Stimulated activated CD4-positive, alpha-beta T cell treated with anti-CD3 and anti-CD28 coated beads, Interleukin-2, amount 100 ng/mL, for 4 hours (primary cell): Measurements from ENCODE around the gene SH3RF3.
"Not testable (repeated sequence)": the region's sequence is repeated elsewhere in the genome, so short reads cannot be mapped to it uniquely, and the experiment has no call there.

Experiments
- DNase-seq: peaks from one replicate; pipeline ENCODE4 v3.0.0-alpha.2; 2020; ENCODE audit warnings: low read depth

SH3RF3 gene

DNA sequence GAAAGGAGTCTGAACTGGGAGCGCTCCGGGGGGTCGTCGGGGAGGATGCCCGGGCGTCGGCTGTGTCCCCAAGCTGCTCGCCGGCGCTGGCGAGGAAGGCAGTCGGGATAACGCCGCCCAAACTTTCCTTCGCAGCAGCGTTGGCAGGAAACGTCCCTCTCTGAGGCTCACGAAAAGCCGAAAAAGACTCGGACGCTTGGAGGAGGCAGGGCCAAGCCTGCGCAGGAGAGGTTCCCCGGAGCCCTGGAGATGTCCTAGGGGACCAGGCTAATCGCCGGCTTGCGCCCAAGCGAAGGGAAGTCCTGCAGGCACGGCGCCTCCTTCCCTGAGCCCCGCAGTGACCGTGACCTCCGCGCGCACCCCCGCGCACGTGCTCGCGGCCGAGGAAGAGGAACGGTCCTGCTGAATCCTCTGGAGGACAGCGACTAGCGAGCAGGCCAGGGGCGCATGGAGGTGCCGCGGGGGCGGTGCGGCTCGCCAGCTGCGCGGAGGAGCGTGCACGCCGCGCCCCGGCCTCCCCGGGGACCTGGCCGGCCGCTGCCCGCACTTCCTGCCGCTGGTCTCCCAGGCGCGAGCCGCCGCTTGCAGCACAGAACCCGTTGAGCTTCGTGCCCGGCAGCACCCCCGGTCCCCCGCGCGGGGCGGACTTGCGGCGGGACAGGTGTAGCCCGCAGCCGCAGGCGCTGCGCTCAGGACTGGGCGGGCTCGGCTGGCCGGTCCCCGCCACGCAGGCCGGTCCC lies at the start of gene SH3RF3:
TSS of gene SH3RF3 (plus strand) at position 590 of the 740 bp plus-strand sequence.
- no peak for DNase-seq

DNA sequence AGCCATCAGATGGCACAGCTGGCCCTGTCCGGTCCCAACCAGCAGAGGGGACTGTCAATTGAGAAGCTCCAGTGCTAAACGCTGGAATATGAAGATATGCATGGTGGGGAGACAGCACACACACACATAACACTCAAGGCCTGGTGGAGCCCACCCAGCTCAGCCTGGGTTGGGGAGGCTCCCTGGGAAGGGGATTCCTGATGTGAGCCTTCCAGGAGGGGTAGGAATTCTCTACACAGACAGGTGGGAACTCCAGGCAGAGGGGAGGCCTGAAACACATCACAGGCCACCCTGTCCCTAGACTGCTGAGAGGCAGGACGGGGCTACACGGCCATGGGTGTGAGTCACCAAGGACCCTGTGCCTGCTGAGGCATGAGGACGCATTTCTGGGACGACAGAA lies 49.4 kb upstream of the SH3RF3 start:
- no peak for DNase-seq

DNA sequence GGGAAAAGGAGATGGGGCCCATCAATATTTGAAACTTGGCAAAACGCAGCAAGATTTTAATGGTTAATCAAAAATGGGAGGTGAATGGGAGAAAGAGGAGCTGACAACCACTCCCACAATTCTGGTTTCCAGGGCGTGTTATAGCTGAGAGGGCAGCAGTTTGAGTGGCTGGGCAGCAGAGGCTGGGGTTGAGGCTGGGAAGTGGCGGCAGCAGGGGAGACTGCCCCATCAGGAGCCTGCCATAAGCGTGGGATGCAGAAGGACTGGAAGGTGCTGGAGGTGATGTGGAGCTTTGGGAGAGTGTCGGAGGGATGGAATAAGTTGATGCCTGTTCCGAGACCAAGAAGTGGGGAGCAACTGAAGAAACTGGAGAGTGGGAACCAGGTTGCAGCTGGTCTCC lies 48.9 kb upstream of the SH3RF3 start:
- DNase-seq: no peak

DNA sequence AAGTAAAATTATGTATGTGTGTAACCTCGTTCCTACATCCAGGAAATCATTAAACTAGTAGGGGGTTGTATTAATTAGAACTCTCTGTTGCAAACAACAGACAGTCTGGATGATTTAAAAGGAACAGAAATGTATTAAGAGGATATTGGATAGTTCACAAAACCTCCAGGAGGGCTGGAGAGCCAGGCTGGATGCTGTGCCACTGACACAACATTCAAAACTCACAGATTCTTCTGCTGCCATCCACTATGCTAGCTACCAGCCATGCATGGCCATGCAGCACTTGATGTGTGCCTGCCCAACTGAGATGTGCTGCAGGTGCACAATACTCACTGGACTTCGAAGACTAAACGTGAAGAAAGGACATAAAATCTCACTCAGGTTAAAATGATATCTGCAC lies 48.2 kb upstream of the SH3RF3 start:
- no peak for DNase-seq

DNA sequence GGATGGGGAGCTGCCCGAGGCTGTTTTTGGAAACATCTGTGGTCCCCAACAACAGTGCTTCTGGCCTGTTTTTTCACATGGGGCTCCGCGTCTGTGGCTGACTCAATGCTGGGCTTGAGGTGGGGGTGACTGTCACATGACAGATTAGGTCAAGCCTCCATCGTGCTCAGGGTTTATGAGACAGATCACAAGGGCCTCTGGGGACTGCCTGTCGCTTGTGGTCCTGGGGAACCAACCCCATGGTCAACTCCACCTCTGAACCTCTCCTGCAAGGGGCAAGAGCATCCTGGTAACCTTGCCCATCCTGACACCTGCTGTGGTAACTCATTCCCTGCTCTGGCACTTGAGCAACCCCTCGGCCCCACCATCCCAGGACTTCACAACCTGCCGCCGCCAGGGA lies 47.6 kb upstream of the SH3RF3 start:
- DNase-seq: no peak

DNA sequence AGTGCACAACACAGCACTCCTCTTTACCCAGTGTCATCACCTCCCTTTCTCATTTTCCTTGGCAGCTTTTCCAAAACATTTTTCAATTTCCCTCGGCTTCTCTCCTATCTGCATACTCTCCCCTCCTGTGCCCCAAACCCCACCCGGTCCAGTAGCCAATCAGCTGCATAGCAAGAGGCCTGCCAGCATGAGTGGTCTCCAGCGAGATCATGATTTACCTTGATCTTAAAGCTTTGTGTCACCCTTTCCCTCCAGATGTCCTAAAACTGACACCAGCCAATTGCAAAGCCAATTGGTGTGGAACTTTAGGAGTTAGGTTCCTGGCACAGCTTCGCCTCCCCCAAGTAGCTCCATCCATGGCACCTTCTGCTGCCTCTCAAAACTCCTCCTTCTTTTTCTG lies 45.2 kb upstream of the SH3RF3 start:
- DNase-seq: no peak

DNA sequence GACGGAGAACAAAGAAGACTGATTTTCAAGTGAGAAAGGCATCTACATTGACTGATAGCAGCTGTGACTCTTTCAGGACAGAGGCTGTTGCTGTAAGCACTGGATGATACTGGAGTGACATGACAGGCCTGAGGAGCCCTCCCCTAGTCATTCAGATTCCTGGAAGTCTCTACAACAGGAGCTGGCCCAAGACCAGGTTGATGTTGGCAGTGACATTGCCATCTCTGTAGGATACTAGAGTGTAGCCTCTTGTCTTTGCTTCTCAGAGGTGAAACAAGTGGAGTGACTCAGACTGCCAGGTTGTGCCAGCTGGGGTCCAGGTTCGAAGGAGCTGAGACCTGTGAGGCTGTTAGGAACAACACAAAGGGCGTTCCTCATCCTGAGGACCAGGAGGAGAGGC lies 44.7 kb upstream of the SH3RF3 start:
- DNase-seq: no peak

DNA sequence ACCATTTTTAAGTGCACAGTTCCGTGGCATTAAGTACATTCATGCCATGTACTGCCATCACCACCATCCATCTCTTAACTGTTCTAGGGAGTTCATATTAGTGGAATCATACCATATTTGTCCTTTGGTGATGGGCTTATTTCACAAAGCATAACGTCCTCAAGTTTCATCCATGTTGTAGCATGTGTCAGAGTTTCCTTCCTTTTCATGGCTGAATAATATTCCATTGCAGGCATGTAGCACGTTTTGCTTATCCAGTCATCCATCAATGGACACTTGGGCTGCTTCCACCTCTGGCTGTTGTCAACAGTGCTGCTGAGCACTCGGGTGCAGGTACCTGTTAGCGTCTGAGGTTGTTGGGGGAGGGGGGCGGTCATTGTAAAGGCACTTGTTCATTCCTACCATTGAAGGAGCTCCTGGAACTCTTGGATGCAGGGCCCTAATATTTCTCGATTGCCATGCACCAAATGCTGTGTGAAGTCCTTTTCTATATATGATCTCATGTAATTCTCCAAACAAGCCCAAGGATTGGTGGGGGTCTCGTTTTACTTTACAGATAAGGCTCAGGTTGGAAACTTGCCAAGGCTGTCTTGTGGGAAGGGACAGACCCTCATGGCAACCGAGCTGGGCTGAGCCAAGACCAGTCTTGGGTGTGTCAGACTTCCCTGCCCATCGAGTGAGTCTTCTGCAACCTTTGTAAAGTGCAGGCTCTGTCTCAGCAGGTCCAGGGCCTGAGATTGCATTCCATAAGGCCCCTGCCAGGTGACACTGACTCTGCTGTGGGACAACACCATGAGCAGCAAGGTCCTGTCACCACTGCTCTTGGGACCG lies 42.9 kb upstream of the SH3RF3 start:
- no peak for DNase-seq

DNA sequence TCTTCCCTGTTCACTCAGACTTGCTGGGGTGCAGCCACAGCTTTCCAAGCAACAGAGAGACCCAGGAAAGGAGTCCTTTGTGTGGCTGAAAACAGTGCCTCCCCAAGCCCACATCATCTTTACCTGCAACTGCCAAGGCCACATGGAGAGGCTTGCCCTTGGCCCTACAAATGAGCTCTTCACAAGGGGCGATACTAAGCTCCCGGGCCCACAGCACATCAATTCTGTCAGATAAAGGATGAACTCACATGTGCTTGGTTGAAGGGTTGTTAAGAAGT lies 42.3 kb upstream of the SH3RF3 start:
- DNase-seq: no peak

DNA sequence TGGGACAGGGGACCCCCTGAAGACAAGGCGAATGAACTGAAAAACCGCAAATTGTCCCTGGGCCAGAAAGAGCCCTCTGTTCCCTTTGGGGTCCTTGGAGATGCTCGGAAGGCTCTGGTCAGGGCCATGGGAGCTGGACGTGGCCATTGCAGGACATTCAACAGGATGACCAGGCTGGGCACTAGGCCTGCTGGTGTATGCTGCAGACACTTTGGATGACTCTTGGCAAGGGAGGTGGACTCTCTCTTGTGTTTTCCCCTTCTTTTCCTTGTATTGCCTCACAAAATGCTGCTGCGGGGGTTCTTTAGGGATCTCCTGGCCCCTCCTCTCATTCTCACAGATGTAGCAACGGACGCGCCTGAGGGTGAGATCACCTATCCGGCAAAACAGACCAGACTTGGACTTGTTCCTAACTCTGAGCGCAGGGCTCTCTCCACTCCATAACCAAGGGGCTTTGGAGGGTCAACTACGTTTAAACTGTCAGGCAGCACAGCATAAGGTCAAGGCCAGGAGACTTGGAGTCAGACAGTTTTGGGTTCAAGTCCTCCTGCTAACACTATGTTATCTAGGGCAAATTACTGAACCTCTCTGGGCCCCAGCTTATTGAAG lies 41.8 kb upstream of the SH3RF3 start:
- DNase-seq: no peak

DNA sequence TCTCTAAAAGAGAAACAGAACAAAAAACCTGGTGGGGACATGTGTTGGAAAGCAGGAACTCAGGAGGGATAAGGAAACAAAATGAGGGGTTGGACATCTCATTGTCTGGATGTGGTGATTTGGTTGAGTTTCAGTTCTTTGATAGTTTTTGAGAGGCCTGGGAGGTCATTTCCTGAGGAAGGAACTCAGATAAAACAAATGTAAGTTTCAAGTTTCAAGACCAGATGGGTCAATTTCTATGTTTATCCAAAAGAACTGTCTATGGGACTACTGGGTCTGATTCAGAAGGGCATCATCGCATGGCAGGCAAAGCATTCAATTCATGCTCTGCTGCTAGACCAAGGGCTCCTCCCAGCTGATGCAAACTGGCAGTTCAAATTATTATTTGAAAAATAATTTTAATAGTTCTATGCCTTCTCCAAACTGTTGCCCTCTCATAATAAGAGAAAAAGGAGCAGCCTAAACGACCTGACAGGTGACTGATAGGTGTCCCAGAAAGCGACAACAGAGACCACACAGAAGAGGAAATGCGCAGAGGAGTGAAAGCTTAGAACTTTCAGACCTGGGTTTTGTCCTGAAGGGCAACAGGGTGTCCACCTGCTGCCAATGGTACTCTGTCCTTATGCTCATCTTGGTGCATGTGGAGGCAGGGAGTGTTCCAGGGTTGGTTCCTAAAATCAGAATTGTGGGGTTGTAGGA lies 39.3 kb upstream of the SH3RF3 start:
- DNase-seq: no peak

DNA sequence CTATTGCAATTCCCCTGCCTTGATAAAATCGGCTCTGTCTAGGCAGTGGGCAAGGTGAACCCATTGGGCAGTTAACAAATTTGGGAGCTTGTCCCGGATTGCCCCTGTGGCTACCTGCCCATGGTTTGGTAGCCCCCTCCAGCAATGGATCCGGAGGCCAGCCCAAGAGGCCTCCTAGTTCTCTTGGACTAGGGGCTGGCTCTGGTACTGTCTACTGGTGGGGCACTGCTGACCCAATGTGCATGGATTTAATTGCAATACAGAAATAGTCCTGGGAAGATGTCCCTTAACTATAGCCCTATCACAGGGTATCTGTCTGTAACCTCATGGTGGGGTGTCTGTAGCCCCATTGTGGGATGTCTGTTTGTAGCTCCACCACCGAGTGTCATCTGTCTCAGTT lies 37.5 kb upstream of the SH3RF3 start:
- DNase-seq: no peak

DNA sequence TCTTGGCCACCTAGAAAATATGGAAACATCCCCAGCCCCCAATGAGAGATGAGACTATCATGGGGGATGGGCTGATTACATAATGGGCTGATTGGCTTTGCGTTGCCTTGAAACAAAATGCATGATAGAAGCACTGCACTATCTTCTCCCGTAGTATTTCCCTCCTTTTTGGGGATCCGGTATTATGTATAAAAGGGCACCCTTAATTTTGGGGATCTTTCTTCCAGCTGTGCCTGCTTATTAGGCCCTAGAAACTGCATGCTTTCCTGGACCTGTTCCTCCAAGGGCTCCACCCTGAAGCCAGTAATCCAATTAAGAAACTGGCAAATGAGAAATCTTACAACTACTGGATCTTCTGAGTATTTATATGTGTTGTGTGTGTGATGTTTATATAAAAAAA lies 34.9 kb upstream of the SH3RF3 start:
- DNase-seq: no peak

DNA sequence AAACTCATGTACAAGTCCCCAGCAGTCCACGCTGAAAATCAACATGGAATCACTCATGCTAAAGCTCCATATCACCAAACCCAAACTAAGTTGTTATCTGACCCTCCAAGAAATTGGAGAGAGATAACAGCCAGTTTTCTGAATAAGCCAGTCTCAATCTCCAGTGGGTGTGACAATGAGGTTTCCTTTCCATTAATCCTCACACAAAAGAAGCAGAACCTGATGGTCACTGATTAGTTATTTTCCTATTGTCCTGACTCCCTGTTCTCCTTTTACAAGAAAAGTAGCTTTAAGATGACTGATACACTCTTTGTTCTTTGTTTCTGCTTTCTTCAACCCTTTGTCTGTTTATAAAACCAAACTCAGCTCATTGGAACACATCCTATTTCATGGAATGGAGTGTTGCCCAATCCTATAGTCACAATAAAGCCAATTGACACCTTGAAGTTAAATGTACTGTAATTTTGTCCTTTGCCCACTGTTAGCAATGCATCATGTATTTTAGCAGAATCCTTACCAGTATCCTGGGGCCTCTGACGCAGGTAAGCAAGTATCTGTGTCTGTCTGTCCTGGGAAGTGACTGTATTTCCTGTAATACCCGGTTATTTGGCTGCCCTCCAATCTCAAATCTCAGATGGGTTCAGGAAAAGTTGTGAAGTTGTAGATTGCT lies 30.6 kb upstream of the SH3RF3 start:
- DNase-seq: no peak

DNA sequence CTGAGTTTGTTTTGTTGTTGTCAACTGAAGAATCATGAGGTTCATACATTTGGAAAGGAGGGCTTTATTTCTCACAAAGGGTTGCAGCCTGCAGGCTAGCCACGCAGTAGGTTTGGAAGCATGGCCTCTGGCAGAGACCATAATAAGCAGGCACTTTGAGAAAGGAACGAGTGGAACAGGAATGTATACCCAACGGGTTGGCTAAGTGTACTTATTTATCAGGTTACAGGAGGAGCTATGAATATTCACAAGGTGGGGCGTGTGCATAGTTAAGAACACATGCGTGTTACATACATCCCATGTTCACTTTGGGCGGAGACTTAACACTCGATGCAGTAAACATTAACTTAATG lies 30.1 kb upstream of the SH3RF3 start:
- DNase-seq: no peak

DNA sequence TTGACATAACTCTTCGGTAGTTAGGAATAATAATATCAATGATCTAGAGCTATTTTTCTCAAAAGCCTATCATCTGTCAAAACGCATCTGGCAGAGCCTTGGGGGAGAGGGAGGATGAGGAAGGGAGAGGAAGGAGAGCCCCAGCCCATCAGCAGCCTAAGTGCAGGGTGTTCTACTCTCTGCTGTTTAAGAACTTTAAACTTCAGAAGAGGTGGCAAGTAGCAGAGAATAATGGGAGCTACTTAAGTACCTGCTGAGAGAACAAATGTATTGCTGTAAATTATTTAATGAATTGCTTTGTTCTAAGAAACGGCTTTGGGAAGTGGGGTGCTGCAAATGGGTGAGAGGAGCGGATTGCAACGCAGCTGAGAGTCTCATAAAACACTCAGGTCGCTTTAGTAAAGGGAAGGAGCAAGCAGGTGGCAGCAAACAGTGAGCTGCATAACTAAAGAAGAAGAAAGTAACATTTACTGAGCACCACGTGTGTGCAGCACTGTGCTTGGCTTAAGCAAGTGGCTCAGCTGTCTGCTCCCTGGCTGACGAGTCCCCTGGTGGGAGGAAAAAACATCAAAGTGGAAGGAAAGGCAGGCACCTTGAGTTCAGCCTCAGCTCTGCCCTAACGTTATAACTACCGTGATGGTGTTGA lies 26.3 kb upstream of the SH3RF3 start:
- DNase-seq: no peak

DNA sequence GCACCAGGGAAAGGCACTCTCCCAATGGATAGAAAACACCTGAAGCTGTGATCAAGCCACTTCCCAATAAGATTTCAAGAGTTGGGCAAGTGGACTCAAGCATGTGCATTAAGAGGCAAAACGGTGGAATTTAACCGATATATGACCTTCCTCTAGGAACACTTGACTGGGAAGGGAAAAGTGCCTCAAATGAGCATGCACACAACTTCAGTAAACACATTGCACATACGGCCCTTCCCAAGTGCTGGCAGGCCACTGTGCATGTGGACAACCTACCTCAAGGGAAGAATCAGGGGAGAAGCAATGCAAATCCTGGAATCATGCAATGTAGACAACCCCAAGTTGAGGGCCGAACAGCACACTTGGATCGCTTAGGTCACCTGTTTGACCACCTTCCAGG lies 23.9 kb upstream of the SH3RF3 start:
- no peak for DNase-seq

DNA sequence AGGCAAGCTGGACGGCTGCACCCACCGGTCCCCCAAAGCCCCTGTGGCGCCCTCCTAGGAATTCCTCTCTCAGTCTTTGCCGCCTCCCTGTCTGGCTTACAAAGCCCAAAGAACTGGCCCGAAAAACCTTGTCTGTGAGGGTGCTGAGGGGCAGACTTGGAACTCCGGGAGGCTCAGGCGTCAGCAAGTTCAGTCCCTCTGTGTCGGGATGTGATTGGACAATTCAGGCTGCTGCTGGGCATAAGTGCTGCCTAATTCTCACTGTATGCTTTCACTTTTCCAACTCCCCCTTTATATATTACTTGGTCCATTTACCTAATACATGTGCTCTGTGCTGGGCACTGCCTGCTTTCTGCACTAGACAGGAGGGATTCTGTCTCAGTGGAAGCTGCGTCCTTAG lies 20.3 kb upstream of the SH3RF3 start:
- no peak for DNase-seq

DNA sequence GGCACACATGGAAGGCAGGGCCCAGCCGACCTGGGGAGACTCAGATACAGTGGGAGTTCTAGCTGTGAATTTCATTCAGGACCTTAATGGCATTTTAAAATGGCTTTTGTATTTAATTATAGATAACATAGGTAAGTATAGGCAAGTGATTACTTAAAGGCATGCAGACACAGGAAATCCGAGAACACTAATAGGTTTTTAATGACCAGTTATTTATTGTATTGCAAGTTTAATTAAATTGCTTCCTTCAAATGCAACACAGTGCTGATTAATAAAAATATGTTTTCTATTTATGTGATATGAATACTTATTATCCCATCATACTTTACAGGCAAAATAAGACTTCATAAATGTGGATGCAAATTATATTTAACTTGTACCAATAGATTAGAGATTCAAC lies 19.7 kb upstream of the SH3RF3 start:
- no peak for DNase-seq

DNA sequence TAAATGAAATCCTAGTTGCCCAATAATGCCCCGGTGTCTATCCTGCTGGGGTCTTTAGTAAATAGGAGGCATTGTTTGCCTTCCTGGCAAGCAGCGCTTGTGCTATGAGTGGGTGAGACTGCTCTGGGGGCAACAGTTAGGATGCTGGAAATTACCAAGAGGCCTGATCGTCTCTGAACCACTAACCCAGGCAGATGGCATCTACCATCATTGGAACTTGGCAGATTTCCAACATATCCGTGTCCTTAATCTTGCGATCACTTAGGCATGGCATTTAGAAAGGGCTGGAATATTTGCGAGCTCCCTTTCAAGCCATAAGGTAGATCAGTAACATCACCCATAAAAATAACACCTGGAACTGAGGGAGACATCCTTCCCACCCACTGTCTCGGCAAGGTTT lies 18.8 kb upstream of the SH3RF3 start:
- DNase-seq: no peak

DNA sequence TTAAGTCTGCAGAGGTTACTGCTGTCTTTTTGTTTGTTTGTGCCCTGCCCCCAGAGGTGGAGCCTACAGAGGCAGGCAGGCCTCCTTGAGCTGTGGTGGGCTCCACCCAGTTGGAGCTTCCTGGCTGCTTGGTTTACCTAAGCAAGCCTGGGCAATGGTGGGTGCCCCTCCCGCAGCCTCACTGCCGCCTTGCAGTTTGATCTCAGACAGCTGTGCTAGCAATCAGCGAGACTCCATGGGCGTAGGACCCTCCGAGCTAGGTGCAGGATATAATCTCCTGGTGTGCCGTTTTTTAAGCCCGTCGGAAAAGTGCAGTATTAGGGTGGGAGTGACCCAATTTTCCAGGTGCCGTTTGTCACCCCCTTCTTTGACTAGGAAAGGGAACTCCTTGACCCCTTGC lies 11.8 kb upstream of the SH3RF3 start:
- DNase-seq: not testable (repeated sequence)

DNA sequence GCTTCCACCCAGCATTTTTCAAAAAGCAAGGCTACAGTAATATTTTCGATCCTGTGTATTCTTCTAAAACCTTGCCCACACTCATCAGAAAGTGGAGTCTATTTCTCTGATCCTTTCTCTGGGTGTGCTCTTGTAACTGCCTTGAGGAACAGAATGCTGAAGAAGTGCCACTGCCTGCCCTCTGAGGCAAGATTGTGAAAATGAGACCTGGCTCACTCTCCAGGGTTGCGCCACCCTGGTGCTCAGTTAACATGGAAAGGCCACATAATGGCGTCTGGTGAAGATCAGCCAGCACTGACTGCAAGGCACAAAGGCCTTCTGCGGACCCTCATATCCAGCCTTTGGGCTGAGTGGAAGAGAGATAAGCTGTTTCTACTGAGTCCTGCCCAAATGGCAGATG lies 11.2 kb upstream of the SH3RF3 start:
- DNase-seq: no peak
